ENCODE data around the gene PRXL2A.
A peak's percentile ranks its signal among the peaks of the same experiment; 100 is the strongest.
"Not testable (repeated sequence)": the region's sequence is repeated elsewhere in the genome, so short reads cannot be mapped to it uniquely, and the experiment has no call there.

Gene PRXL2A, protein sequence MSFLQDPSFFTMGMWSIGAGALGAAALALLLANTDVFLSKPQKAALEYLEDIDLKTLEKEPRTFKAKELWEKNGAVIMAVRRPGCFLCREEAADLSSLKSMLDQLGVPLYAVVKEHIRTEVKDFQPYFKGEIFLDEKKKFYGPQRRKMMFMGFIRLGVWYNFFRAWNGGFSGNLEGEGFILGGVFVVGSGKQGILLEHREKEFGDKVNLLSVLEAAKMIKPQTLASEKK
- 0.75 reads per million for total RNA-seq

DNA sequence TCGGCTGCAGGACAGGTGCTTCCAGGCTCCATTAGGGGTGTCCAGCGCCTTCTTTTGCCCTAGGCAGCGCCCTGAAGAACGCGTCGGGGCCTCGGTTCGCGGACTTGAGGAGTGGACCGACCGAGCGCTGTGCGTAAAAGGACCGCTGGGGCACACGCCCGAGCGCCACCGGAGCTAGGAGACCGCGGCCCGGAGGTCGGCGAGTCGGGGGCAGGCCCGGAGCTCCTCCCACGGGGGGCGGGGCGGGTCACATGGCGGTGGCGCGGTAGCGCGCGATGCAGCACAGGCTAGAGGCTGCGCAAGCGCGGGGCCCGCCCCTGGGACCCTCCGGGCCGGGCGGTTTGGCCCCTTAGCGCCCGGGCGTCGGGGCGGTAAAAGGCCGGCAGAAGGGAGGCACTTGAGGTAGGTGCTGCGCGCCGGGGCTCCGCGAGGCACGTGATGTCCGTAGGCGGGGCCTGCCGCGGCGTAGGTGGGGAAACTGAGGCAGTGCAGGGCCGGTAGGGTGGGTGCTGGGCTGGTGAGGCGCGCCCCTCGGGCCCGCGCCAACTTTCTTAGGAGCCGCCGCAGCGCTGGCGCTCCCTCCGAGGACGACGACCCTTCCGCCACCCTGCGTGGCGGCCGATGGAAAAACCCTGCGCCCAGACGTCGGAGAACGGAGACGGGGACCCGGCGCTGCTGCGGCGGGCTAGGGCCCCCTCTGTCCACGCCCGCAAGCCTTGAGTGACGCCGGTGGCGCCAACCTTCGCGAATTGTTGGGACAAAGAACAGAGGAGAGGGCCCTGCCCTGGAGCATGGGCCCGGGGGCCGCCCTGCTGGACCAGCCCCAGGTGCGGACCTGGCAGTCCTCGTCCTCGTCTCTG lies at the start of gene PRXL2A:
TSS of gene PRXL2A (plus strand) at position 310 of the 860 bp plus-strand sequence. CDS start 11,917 bp downstream, outside the sequence.
- peak; percentile 60 for DNase-seq

DNA sequence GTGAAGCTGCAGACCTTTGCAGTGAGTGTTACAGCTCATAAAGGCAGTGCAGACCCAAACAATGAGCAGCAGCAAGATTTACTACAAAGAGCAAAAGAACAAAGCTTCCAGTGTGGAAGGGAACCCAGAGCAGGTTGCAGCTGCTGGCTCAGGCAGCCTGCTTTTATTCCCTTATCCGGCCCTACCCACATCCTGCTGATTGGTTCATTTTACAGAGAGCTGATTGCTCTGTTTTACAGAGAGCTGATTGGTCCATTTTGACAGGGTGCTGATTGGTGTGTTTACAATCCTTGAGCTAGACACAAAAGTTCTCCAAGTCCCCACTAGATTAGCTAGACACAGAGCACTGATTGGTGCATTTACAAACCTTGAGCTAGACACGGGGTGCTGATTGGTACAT lies 49.4 kb upstream of the PRXL2A start:
- DNase-seq, result not testable (repeated sequence)

DNA sequence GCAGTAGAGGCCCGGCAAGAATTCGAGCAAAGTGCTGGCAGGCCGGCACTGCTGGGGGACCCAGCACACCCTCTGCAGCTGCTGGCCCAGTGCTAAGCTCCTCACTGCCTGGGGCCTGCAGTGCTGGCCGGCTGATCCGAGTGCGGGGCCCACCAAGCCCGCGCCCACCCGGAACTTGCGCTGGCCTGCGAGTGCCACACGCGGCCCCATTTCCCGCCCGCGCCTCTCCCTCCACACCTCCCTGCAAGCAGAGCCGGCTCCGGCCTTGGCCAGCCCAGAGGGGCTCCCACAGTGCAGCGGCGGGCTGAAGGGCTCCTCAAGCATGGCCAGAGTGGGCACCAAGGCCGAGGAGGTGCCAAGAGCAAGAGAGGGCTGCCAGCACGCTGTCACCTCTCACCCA lies 48.7 kb upstream of the PRXL2A start:
- DNase-seq, result no peak

DNA sequence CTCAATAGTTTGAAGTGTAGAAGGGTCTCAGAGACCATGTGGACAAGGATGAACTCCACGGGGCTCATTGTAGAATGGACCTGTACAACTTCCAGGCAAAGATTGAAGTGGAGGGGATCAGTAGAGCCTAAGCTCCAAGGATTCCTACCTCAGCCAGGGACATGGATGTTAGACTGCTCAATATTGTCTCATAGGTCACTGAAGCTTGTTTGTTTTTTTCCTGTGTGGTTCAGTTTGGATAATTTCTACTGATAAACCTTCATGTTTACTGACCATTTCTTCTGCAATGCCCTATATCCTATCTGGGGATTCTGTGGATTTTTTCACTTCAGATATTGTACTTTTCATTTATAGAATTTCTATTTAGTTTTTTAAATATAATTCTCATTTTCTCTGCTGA lies 42.8 kb upstream of the PRXL2A start:
- DNase-seq, result no peak

DNA sequence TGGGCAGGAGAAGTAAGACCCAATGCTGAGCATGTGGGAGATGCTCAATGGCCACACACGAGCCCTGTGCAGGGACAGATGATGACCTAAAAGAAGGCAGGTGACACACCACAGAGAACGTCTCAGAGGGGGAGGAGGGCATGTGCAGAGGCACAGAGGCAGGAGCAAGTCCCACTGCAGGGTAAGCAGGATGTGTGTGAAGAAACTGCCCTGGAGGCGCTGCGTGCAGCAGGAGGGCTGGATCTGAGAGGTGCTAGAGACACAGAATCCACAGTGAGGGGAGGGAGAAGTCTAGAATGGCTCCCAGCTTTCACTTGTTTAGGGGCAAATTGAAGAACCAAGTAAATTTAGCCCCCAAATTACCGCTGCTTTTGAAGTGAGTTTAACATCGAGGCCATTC lies 36.9 kb upstream of the PRXL2A start:
- DNase-seq, result no peak

DNA sequence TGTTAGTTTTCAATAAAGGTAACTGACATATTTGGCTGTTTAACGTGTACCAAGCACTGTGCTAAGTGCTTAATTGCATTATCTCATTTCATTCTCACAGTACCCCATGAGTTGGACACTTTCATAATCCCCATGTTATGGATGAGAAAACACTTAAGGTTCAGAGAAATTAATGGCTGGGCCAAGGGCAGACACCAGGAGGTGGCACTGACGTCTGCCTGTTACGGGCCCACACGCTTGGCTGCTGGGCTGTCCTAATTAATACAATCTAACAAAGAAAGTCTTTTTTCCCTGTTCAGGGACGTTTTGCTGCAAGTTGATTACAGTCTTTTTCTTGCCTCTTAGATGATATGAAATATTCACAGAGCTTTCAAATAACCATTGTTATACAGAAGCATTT lies 35.7 kb upstream of the PRXL2A start:
- no peak for DNase-seq

DNA sequence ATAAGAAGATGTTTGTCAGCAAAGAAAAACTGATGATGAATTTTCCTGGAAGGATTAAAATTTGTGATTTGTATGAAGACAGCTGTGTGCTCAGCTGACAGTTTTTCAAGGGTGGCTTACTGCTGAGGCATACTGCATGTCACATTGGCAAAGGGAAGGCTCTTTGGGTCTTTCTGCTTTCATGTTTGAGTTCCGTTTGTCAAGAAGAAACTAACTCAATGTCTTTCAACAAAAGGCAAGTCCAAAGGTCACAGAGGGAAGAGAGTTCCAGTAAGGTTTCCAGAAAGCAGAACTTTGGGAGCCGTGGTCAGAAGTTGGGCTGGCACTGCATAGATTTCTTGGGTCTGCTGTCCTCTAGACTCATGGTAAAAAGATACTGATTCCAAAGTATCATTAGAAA lies 34.8 kb upstream of the PRXL2A start:
- no peak for DNase-seq

DNA sequence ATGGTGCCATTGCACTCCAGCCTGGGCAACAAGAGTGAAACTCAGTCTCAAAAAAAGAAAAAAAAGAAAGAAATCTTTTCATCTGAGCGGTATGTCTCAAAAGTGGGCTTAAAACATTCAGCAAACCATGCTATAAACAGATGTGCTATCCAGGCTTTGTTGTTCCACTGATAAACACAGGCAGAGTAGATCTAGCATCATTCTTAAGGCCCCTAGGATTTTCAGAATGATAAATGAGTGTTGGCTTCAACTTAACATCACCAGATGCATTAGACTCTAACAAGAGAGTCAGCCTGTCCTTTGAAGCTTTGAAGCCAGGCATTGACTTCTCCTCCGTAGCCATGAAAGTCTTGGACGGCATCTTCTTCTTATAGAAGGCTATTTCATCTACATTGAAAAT lies 28.6 kb upstream of the PRXL2A start:
- DNase-seq, result no peak

DNA sequence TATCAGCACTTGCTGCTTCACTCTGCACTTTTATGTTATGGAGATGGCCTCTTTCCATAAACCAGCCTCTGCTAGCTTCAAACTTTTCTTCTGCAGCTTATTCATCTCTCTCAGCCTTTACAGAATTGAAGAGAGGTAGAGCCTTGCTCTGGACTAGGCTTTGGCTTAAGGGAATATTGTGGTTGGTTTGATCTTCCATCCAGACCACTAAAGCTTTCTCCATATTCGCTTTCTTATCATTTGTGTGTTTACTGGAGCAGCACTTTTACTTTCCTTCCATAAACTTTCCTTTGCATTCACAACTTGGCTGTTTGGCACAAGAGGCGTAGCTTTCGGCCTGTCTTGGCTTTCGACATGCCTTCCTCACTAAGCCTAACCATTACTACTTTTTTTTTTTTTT lies 28.2 kb upstream of the PRXL2A start:
- no peak for DNase-seq

DNA sequence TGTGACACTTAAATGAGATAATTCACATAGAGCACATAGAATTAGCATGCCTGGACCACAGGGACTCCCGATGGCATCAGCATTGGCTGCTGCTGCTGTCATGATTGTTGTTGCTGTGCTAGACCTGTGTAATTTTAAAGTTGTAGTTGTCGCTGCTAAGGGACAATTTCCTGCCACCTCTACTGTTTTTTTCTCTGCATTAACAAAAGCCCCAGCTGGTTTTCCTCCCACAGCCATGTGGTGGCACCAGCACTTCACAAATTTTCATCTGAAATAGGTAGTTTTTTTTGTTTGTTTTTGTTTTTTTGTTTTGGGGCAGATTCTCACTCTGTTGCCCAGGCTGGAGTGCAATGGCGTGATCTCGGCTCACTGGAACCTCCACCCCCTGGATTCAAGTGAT lies 25.4 kb upstream of the PRXL2A start:
- no peak for DNase-seq

DNA sequence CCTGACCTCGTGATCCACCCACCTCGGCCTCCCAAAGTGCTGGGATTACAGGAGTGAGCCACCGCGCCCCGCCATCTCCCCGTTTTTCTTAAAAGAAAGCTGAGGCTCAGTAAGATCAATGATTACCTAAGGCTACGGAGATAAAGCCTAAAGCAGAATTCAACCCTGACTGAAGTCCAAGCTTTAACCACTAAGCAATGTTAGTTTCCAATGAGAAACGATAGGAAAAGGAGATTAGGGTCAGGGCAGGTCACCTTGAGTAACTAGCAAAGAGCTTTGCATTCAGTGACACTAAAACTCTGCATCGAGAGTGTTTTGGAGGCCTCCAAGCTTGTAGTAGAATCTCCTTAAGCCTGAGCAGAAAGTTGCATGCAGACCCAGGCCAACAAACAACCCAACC lies 17.6 kb upstream of the PRXL2A start:
- no peak for DNase-seq

DNA sequence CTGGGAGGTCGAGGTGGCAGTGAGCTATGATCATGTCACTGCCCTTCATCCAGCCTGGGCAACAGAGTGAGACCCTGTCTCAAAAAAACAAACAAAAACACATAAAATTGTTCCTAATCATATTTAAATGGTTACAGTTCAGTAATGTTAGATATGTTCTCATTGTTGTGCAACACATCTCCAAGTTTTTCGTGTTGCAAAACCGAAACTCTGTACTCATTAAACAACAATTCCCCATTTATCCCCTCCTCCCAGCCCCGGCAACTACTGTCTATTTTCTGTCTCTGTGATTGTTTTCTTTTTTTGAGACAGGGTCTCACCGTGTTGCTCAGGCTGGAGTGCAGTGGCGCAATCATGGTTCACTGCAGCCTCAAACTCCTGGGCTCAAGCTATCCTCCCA lies 16.1 kb upstream of the PRXL2A start:
- no peak for DNase-seq

DNA sequence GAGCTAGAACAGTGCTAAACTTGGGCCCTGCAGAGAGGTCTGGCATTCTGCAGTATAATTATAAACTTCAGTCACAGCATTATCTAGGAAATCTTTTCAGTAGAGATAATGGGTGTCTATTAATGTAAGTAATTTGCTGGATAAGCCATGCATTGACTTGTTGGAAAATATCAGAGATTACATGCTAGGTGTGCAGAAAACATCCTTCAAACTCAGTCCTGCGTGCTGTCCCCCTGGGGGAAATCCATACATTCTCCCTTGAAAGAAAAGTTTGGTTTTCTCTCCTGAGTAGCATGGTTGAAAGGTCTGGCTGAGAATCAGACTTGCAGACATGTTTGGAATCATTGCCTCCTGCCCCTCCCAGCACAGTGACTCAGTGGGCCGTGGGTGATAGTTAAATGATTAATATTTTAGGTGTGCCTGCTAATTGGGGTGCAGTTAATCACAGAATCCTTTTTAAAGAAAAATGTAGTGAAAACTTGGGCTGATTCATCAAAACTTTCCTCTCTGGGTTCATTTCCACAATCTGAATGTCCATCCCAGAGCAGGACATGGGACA lies 13.9 kb upstream of the PRXL2A start:
- no peak for DNase-seq

DNA sequence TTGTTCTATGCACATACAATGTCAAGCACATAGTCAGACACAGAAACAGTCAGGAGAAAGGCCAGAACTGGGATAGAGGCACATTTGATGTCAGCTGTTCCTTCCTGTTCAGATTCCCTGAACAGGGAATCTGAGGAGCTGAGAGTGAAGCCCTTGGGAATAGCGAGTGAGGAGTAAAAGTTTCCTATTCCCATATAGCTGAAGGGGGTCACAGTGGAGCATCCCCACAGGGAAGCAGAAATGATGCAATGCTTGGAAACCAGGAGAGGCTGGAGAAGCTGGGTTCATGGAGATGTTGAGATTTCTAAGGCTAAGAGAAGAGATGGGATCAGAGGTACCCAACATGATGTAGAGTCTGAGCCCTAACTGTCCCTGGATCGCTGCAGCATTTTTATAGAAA lies 11.3 kb upstream of the PRXL2A start:
- no peak for DNase-seq

DNA sequence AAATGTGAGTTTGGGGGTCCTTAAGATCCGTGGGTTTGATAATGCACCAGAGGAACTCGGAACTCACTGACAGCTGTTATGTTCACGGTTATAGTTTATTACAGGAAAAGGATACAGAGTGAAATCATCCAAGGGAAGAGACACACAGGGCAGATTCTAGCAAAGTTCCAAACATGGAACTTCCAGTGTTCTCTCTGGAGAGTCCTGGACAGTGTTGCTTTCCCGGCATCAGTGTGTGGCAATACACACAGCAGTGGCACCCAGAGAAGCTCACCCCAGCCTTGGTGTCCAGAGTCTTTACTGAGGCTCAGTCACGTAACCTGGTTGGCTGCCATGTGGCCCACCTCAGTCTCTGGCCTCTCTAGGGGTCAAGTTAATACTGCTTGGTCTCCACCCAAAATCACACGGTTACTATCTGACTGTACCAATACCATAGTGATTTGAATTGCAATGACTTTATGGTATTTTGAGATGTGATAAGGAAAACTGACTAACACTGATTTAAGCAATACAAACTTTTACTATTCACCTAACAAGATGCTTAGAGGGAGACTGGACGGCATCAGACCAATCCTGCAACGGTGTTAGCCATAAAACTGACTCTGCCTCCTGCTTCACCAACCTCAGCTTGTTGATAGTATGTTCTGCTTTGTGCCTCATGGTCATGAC lies 8.1 kb upstream of the PRXL2A start:
- DNase-seq, result no peak

DNA sequence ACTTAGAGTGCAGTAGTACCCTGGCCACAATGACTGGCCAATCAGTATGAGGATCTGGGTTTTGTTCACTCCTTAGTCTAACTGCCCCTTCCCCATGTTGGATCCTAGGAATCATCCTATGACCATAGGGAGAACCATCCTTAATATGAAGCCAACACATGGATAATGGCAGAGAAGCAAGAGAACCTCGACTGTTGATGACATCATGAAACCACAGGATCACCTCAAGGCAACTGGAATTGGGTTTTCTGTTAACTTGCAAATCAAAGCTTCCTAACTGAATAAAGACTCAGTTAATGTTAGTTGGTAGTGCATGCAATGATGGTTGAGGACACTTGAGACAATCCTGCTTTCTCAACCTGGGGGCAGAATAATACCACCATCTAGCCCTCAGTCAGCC lies 3.3 kb upstream of the PRXL2A start:
- DNase-seq, result no peak

DNA sequence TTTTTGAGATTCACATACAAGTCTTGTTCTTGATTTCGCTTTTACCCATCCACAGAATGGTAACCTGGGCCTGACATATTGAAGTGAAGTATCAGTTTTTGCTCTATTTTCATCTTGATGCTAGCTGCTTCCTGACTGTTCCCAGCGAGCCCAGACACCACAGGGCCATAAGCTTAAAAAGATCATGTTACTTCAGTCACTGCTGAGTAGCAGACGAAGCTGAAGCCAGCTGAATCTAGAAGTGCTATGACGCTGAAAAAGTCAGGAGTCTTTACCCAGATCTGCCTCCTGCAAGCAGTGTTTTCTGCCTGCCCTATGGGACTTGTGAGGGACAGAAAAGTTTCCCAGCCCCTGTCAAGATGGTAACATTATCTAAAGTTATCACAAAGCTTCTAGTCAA lies 2.7 kb upstream of the PRXL2A start:
- DNase-seq, result no peak

DNA sequence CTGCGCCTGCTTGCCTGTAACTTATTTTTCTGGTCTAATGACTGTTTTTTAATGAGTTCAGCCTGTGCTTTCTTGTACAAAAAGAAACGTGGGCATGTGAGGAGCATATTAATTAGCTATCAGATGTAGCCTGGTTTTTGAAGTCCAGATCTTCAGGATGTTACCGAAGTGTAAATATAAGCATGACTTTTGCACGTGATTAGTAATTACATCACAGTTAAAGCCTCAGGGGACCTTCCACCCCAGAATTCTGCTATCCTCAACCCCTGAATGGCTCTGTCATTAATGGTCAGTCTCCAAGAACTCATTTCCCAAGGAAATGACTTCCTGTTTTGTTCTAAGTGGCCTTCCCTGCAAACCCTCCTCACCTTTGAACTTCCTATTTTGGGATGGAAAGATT lies 2.1 kb upstream of the PRXL2A start:
- no peak for DNase-seq

DNA sequence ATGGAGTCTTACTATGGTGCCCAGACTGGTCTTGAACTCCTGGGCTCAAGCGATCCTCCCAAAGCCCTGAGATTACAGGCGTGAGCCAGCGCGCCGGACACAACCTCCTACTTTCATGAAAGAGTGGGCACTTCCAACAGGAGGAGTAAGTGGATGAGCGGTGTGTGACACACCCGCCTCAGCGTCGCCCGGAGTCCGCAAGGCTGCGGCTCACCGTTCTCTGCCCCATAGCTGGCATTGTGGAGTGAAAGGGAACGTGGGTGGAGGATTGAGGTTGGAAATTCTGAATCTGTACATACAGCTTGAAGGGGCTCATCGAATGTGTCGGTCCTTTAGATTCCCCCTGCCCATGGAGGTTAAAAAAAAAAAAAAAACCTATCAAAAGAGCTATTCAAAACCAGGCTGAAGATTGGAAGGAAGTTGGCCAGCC lies 524 bp upstream of the PRXL2A start:
- no peak for DNase-seq

DNA sequence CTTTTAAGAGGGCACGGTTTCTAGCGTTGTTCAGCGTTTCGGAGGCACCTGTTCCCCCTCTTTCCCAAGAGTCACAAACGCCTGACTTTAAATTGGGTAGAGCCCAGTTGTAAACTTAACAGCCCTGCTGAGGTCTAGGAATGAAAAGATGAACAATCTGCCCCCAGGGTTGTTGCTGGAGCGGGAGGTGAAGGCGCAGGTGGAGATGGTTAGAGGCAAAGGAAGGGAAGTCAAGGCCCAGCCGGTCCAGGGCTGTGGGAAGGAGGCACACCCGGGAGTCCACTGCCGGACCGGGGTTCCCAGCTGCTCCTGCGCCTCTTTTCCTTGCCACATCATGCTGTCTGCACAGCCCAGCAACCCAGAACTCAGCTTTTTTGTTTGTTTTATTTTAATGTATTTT lies 770 bp downstream of the PRXL2A start:
- DNase-seq, result no peak

DNA sequence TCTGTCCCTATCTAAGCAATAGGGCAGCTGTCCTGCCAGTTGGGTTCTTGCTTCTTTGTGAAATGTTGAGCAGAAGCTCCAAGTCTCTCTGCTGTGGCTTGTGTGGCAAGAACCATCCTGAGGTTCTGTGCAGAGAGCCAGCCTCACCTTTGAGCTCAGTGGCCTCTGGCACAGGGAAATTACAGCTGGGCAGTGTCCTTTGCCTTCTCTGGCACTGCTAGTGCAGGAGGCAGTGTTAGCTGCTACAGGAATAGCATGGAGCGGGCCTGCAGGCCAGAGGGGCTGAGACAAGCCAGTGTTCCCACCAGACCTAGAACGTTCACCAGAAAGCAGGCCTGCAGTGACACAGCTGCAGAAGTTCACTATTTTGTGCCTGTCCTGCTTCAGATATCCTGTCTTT lies 1.8 kb downstream of the PRXL2A start:
- no peak for DNase-seq

DNA sequence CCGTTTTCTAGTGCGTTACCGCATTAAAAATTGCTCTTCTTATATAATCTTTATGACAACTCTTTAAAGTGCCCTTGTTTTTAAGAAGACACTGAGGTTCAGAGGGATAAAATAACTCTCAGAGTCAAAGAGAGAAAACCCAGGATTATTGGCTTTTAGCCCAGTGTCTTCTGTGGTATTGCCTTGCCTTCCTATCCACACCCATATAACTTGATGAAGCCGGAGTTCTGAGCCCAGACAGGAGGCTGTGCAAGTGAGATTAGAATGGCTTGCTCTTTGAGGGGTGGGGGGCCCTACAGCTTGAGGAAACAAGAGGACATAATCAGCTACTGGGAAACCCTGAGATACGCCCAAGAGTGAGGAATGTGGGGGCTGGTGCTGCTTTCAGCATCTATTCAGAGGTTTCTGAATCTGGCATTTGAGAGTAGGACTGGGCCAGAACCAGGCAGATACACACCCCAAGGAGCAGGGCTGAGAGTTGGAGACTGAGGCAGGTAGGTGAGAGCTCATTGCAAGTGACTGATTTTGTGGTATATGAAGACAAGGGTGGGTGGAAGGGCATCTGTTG lies 2.3 kb downstream of the PRXL2A start:
- no peak for DNase-seq

DNA sequence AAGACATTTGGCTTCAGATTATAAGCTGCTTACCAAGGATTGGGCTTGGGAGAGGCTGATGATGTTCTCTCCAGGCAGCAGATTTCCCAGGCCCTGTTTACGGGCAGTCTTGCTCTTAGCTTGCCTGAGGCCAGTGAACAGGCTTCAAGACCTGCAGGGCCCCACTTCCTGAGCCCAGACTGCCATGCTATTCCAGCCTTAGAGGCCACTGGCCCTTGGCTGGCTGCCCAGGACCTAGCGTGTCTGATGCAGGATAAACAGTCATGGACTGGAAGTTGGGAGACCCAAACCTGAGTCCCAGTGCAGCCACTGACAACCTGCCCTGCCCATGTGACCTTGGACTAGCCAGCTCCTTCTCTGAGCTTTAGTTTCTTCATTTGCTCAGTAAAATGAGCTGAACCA lies 2.9 kb downstream of the PRXL2A start:
- DNase-seq, result no peak

Measured in effector CD4-positive, alpha-beta T cell (primary cell).